Gastroesophageal sphincter (tissue), 4 donors: Measurements from ENCODE around the gene HOMER2. TPM values are rescaled to one million over a fixed set of nuclear protein-coding genes. Genes with fewer than 3 reads are reported as not detected.

ENCODE experiments used
- ATAC-seq: fragments of 150-250 bp; one replicate; pipeline ENCODE4 v1.9.1; 2016; ENCODE audit warnings: mild to moderate bottlenecking, moderate library complexity
- H3K27ac ChIP-seq, 4 donors: fragments of 200-600 bp; sonication (generic) in 3 of 4; 1 replicate in 3 of 4; 2 replicates in 1 of 4; pipeline ENCODE4 v1.5.1; 2016 to 2019
- H3K27me3 ChIP-seq: fragments of 200-600 bp; sonication (generic); one replicate; pipeline ENCODE4 v1.5.1; 2019
- H3K36me3 ChIP-seq, 2 donors: fragments of 200-600 bp; sonication (generic); one replicate each; pipeline ENCODE4 v1.5.1; 2019; ENCODE audit warnings: control low read depth in 1 of 2
- H3K4me1 ChIP-seq, 3 donors: fragments of 200-600 bp; sonication (generic); 1 replicate in 2 of 3; 2 replicates in 1 of 3; pipeline ENCODE4 v1.5.1; 2016 to 2019; ENCODE audit warnings: control low read depth in 2 of 3
- H3K4me3 ChIP-seq, 2 donors: fragments of 200-600 bp; sonication (generic); one replicate each; pipeline ENCODE4 v1.5.1; 2019; ENCODE audit warnings: mild to moderate bottlenecking in 1 of 2, moderate library complexity in 1 of 2
- H3K9me3 ChIP-seq, 3 donors: fragments of 200-600 bp; sonication (generic); one replicate each; pipeline ENCODE4 v1.5.1; 2017 to 2019; ENCODE audit warnings: control low read depth in 2 of 3
- CTCF ChIP-seq, 4 experiments: fragments of 200-600 bp in 2 of 4; fragments of 450-650 bp in 2 of 4; sonication (generic) in 1 of 4; IDR thresholded peaks; one replicate each; pipeline ENCODE4 v1.5.1; 2017 to 2019; ENCODE audit warnings: antibody characterized with exemption in 4 of 4, mild to moderate bottlenecking in 2 of 4, moderate library complexity in 2 of 4
- EP300 ChIP-seq: sonication (generic); formaldehyde crosslinking; IDR thresholded peaks from one replicate; pipeline ENCODE4 v1.6.1; 2017; ENCODE audit warnings: antibody characterized with exemption, mild to moderate bottlenecking
- POLR2A ChIP-seq, 2 donors: fragments of 450-650 bp; IDR thresholded peaks; one replicate each; pipeline ENCODE4 v1.6.1; 2017; ENCODE audit warnings: antibody characterized with exemption in 2 of 2, mild to moderate bottlenecking in 2 of 2, moderate library complexity in 1 of 2
- POLR2AphosphoS5 ChIP-seq: sonication (generic); formaldehyde crosslinking; IDR thresholded peaks from one replicate; pipeline ENCODE4 v1.6.1; 2017; ENCODE audit warnings: antibody characterized with exemption
- whole genome bisulfite sequencing, 2 donors: methylation state at CpG; one replicate each; pipeline ENCODE4 v1.1.5; 2018; ENCODE audit warnings: low coverage in 1 of 2; 5-methylcytosine and 5-hydroxymethylcytosine counted together
- total RNA-seq, 4 donors: library from RNA; depleted of rRNA; stranded (reverse); fragments of >200 nt; gene quantifications; one replicate each; pipeline ENCODE4 v1.1.0, GENCODE V29; 2016

The HOMER2 gene
- total RNA-seq, 4 donors from 2014 or later, result 12.0 to 26.8 (median 17.7) TPM

DNA sequence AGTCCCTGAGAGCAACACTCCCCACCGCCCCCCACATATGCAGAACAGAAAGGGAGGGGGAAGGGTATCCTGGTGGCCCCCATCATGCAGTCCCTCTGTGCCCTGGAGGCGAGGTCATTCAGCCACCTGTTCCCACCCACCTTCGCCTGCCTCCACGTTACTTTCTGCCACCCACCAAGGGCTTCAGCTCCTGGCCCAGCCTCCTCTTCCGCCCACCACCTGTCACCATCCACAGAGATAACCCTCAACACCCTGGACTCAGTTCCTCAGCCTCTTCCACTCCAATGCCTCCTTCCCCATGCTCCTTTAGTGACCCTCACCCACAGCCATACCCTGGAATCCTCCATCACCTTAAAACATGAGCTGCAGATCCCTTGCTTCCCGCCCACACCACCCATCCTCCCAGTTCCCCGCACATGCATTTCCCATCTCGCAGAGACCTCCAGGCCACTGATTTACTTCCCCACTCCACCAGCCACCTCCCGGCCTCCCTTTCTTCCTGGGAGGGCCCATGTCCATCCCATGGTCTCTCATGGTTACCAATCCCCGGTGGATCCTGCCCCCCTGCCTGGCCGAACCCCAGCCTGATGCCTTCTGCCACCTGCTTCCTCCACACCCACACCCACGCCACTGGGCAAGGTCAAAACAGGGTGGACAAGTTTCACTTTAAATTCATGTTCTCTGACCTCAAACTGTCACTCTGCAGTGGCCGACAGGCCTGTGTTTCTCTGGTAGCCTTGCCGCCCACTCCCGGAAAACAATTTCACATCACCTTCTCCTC lies 18.2 kb downstream of the HOMER2 start:
- ATAC-seq, result no peak
- WGBS, 2 donors, result 75 to 85% methylated on average over 11 to 14 of the region's 15 CpGs
- Histone ChIP-seq H3K4me1 (no peaks in the 10 kb centered on the region), H3K9me3 (no peaks in the 10 kb centered on the region), H3K27ac (no peak overlapping the region), H3K36me3 (no peaks in the 10 kb centered on the region), H3K4me3 (no peak overlapping the region), H3K27me3 (no peaks in the 10 kb centered on the region)
- TF ChIP-seq EP300 (no peak), CTCF (IDR thresholded peaks at IDR 0.05) (no peak), POLR2AphosphoS5 (no peak), POLR2A (IDR thresholded peaks at IDR 0.05) (no peak)

GRCh38 chr15:82933576-82933975 lies 18.9 kb downstream of the HOMER2 start:
- ATAC-seq, result no peak
- no peaks in the 10 kb centered on the region for H3K9me3 ChIP-seq
- TF ChIP-seq POLR2AphosphoS5, result no peak
- no peak for TF ChIP-seq EP300
- no peak for TF ChIP-seq CTCF (IDR thresholded peaks at IDR 0.05)
- no peak for TF ChIP-seq POLR2A (IDR thresholded peaks at IDR 0.05)
- no peak overlapping the region for H3K4me3 ChIP-seq
- no peaks in the 10 kb centered on the region for H3K27me3 ChIP-seq
- 91 to 92% methylated on average over 3 to 4 of the region's 6 CpGs for WGBS, 2 donors
- no peaks in the 10 kb centered on the region for H3K4me1 ChIP-seq
- H3K27ac ChIP-seq, result no peak overlapping the region
- H3K36me3 ChIP-seq, result no peaks in the 10 kb centered on the region

- 59 to 74% methylated on average over 2 to 3 of the region's 3 CpGs for WGBS, 2 donors
- ATAC-seq, result no peak
- no peaks in the 10 kb centered on the region for H3K4me1 ChIP-seq
- no peaks in the 10 kb centered on the region for H3K27me3 ChIP-seq
- H3K27ac ChIP-seq, result no peak overlapping the region
- H3K4me3 ChIP-seq, result no peak overlapping the region
- TF ChIP-seq POLR2AphosphoS5 (no peak), POLR2A (IDR thresholded peaks at IDR 0.05) (no peak), EP300 (no peak), CTCF (IDR thresholded peaks at IDR 0.05) (no peak)
- H3K36me3 ChIP-seq, result no peaks in the 10 kb centered on the region
- H3K9me3 ChIP-seq, result no peaks in the 10 kb centered on the region
Measured at GRCh38 chr15:82931221-82931620, 21.3 kb downstream of the HOMER2 start.

DNA sequence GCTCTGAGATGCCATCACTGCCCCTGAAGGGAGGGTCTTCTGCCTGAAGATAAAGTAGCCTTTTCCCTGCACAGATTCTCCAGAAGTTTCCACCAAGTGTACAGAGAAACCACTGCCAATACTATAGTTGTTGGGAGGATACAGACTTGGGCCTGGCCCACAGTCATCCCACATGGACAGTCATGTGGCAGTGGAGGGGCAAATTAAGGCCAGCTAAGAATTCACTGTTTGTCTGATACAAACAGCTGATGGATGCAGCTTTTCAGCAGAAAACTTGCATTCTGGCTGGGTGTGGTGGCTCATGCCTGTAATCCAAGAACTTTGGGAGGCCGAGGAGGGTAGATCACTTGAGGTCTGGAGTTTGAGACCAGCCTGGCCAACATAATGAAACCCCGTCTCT lies 22.1 kb downstream of the HOMER2 start:
- ATAC-seq, result no peak
- no peak overlapping the region for H3K27ac ChIP-seq
- 100% methylated on average over 2 of the region's 2 CpGs; no CpG with 5 or more reads in 1 of the 2 donors for WGBS, 2 donors

More for the DNA sequence above, 22.1 kb downstream of the HOMER2 start:
- Histone ChIP-seq H3K27me3 (no peaks in the 10 kb centered on the region), H3K36me3 (no peaks in the 10 kb centered on the region), H3K4me1 (no peaks in the 10 kb centered on the region), H3K9me3 (no peaks in the 10 kb centered on the region), H3K4me3 (no peak overlapping the region)
- no peak for TF ChIP-seq POLR2A (IDR thresholded peaks at IDR 0.05)
- no peak for TF ChIP-seq POLR2AphosphoS5
- no peak for TF ChIP-seq CTCF (IDR thresholded peaks at IDR 0.05)
- TF ChIP-seq EP300, result no peak
